ENCODE results near the gene SLC4A9.
A peak's percentile ranks its signal among the peaks of the same experiment; 100 is the strongest.

Gene SLC4A9

DNA sequence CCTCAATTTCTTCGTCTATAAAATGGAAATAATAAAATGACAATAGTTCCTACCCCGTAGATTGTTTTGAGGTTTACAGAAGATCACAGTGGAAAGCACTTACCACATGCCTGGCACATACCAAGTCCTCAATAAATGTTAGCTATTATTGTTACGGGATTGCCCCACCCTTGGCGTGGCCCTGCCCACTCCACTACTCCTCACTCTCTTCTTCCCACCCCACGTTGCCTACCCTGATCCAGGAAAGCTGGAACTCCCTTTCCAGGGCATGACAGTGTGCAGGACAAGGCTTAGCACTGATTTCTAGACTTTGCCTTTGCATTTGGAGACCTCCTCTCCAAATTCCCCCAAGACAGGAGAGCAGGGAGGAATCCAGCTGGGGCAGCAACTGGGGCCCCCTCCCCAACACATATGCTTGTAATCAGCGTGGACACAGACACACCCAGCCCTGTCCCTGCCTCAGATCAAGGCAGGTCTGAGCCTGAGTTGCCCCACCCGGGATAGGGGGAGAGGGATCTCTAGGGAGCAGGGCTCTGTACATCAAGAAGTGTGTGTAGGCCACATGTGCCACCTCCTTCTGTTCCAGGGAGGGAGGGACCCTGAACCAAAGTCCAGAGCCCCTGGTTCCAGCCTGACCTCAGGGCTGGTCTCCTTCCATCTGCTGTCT lies 6.7 kb downstream of the SLC4A9 start:
- peaks cover 0 to 25% (median 18%) of the 10 kb centered on the region in 10 experiments; a peak in 13 of 20 replicates for H3K4me1 ChIP-seq
- TF ChIP-seq Cebpa-rat (IDR thresholded peaks at IDR 0.05), result no peak
- no peaks in the 10 kb centered on the region for H3K27me3 ChIP-seq
- H3K27ac ChIP-seq, result no peak overlapping the region
- no peaks in the 10 kb centered on the region for H3K9me3 ChIP-seq (replicated peaks in 1 of 11)
- H3K4me3 ChIP-seq, result no peak overlapping the region
- H3K36me3 ChIP-seq, result no peaks in the 10 kb centered on the region
- no peaks in the 10 kb centered on the region; a peak in 1 of 22 replicates for H4K20me1 ChIP-seq
- no peak overlapping the region for H3K4me2 ChIP-seq
- H3K9ac ChIP-seq, result no peak overlapping the region

DNA sequence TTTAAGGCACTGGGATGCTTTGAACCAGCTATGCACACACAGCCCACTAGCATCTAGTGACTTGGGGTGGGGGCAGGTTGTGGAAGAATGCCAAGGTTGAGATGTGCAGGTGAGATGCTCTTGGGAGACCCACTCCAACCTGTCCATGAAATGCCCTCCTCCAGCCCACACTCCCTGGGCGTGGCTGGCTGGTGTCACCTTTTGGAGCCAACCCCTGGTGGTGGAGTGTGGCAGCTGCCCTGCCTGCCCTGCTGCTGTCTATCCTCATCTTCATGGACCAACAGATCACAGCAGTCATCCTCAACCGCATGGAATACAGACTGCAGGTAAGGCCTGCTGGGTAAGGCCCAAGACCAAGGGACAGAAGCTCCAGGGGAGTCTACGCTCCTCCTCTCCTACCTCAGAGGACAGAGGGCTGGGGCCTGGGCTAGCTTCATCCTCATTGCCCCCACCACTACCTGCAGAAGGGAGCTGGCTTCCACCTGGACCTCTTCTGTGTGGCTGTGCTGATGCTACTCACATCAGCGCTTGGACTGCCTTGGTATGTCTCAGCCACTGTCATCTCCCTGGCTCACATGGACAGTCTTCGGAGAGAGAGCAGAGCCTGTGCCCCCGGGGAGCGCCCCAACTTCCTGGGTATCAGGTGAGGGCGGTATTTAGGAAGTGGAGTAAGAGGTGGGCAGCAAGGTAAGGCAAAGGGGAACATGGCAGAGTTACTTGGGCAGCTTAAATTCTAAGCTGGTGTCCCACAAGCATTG lies 7.4 kb downstream of the SLC4A9 start:
- Histone ChIP-seq H3K4me1 (peaks cover under 1 to 25% (median 18%) of the 10 kb centered on the region in 10 experiments; a peak in 13 of 20 replicates), H3K36me3 (no peaks in the 10 kb centered on the region), H3K4me2 (no peak overlapping the region), H3K27me3 (no peaks in the 10 kb centered on the region), H3K27ac (no peak overlapping the region), H3K9ac (no peak overlapping the region), H3K4me3 (no peak overlapping the region), H3K9me3 (replicated peaks in 1 of 11) (no peaks in the 10 kb centered on the region), H4K20me1 (no peaks in the 10 kb centered on the region; a peak in 1 of 22 replicates)
- no peak for TF ChIP-seq Cebpa-rat (IDR thresholded peaks at IDR 0.05)

DNA sequence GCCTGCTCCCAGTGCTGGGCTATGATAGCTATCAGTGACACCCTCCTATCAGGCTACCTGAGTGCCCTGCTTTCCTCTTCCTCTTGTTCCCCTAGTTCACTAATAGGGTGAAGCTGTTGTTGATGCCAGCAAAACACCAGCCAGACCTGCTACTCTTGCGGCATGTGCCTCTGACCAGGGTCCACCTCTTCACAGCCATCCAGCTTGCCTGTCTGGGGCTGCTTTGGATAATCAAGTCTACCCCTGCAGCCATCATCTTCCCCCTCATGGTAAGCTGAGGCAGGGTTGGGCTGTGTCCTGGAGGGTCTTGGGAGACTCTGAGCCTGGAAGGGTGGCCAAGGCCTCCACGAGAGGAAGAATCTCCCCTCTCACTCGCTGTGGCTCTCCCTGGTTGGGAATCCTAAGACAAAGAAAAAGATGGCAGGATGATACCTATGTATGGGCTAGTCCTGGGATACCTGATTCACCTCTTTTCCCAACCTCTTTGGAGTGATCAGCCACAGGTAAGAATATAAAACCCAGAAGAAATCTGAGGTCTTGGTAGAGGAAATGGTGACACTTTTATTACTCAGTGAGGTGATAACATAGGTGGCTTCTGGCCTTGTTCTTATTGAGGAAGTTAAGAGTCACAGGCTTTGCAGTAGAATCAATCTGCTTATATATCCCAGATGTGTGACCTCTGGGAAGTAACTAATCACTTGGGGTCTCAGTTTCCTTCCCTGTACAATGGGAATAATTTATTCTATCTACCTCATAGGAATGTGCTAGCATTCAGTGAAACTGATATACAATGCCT lies 11.6 kb downstream of the SLC4A9 start:
- Histone ChIP-seq H3K9ac (no peak overlapping the region), H3K4me3 (no peak overlapping the region), H3K27me3 (no peaks in the 10 kb centered on the region), H3K4me1 (peaks cover 0 to 9% (median 6%) of the 10 kb centered on the region in 10 experiments; a peak in 9 of 20 replicates), H3K9me3 (replicated peaks in 1 of 11) (no peaks in the 10 kb centered on the region), H3K36me3 (no peaks in the 10 kb centered on the region), H4K20me1 (no peaks in the 10 kb centered on the region), H3K27ac (no peak overlapping the region), H3K4me2 (no peak overlapping the region)
- no peak for TF ChIP-seq Cebpa-rat (IDR thresholded peaks at IDR 0.05)

DNA sequence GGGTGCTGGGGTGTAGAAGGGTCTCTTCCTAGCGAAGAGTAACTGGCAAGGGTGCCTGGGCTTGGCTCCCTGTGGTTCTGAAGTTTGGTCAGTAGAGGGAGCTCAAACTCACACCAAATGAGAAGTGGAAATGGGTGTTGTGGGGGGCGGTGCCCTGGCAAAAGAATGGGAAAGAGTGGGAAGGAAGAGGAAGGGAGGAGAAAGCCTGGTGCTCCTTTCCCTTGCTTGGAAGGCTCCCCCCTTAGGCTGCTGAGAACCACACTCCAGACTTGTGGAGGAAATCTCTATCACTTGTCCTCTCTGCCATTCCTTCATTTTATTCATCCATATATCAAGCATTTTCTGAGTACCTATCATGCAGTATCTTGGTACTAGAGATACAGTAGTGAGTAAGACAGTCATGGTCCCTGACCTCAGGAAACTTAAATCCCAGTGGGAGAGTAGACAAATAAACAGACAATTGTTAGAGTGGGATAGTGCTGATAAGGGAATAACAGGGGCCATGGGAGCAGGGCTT lies 13.0 kb downstream of the SLC4A9 start:
- Histone ChIP-seq H3K27me3 (no peaks in the 10 kb centered on the region), H3K4me3 (no peak overlapping the region), H3K27ac (peak overlapping the region in 1 of 11 experiments; percentile 33; a peak in 2 of 22 replicates), H3K36me3 (no peaks in the 10 kb centered on the region), H3K9me3 (replicated peaks in 1 of 11) (no peaks in the 10 kb centered on the region), H4K20me1 (no peaks in the 10 kb centered on the region), H3K4me2 (peak overlapping the region in 3 of 11 experiments; percentile 33 to 58 (median 35); a peak in 6 of 22 replicates), H3K4me1 (peaks cover 0 to 9% (median 6%) of the 10 kb centered on the region in 10 experiments; a peak in 9 of 20 replicates), H3K9ac (peak overlapping the region in 2 of 11 experiments; percentile 1 to 37; a peak in 1 of 22 replicates)
- TF ChIP-seq Cebpa-rat (IDR thresholded peaks at IDR 0.05), result no peak

DNA sequence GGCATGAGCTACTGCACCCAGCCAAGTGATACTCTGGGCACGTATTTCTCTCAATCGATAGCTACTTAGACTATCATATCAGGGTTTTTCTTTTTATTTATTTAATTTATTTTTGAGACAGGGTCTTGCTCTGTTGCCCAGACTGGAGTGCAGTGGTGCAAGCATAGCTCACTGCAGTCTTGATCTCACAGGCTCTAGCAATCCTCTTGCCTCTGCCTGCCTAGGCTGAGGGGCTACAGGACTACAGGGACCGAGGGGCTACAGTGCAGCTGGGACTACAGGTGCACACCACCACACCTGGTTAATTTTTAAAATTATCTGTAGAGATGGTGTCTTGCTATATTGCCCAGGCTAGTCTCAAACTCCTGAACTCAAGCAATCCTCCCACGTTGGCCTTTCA lies 21.4 kb downstream of the SLC4A9 start:
- H3K9me3 ChIP-seq (replicated peaks in 1 of 11), result peaks cover 0 to 15% (median 11%) of the 10 kb centered on the region in 11 experiments; a peak in 17 of 22 replicates
- H4K20me1 ChIP-seq, result no peaks in the 10 kb centered on the region
- H3K9ac ChIP-seq, result no peak overlapping the region
- TF ChIP-seq Cebpa-rat (IDR thresholded peaks at IDR 0.05), result no peak
- no peak overlapping the region for H3K4me3 ChIP-seq
- no peak overlapping the region for H3K4me2 ChIP-seq
- peaks cover 5 to 10% (median 8%) of the 10 kb centered on the region in 10 experiments; a peak in 18 of 20 replicates for H3K4me1 ChIP-seq
- no peak overlapping the region for H3K27ac ChIP-seq
- H3K27me3 ChIP-seq, result no peaks in the 10 kb centered on the region
- H3K36me3 ChIP-seq, result peaks cover 0 to 6% (median 0%) of the 10 kb centered on the region in 11 experiments; a peak in 1 of 22 replicates

DNA sequence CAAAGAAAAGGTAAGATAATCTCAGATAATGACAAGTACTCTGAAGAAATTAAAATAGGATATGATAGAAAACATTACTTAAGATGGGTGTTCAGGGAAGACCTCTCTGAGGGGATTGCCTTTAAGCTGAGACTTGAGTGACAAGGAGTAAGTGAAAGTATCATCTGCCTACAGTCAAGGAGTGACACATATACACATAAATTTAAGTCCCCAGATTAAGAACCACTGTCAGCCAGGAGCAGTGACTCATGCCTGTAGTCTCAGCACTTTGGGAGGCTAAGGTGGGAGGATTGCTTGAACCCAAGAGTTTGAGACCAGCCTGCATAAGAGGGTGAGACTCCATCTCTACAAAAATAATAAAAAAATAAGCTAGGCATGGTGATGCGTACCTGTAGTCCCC lies 22.0 kb downstream of the SLC4A9 start:
- H3K36me3 ChIP-seq, result peaks cover 0 to 6% (median 0%) of the 10 kb centered on the region in 11 experiments; a peak in 1 of 22 replicates
- no peak for TF ChIP-seq Cebpa-rat (IDR thresholded peaks at IDR 0.05)
- H3K27me3 ChIP-seq, result no peaks in the 10 kb centered on the region

DNA sequence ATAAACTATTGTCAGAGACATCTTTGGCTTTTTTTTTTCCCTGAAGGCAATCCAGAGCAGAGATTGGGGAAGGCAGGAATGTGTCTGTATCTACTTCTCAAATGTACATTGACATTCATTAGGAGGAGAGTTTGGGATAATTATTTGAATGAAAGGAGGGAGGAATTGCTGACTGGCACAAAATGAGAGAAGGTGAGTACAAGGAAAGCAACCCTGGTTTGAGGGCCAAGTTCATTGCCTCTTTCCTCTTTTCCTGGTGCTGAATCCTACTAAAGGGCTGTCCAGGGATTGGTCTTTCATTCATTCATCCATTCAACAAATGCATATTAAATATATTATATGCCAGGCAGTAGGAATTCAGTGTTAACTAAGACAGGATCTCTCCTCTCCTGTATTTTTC lies 22.9 kb downstream of the SLC4A9 start:
- Histone ChIP-seq H3K27ac (no peak overlapping the region), H3K4me2 (peak overlapping the region in 8 of 11 experiments; percentile 3 to 46 (median 33); a peak in 11 of 22 replicates), H3K4me3 (no peak overlapping the region), H3K4me1 (peaks cover 5 to 10% (median 8%) of the 10 kb centered on the region in 10 experiments; a peak in 18 of 20 replicates), H4K20me1 (no peaks in the 10 kb centered on the region), H3K27me3 (no peaks in the 10 kb centered on the region), H3K36me3 (peaks cover 0 to 6% (median 0%) of the 10 kb centered on the region in 11 experiments; a peak in 1 of 22 replicates), H3K9me3 (replicated peaks in 1 of 11) (peaks cover 0 to 15% (median 11%) of the 10 kb centered on the region in 11 experiments; a peak in 17 of 22 replicates), H3K9ac (no peak overlapping the region)
- TF ChIP-seq Cebpa-rat (IDR thresholded peaks at IDR 0.05), result no peak

More for the DNA sequence above, 22.0 kb downstream of the SLC4A9 start:
- Histone ChIP-seq H3K9ac (no peak overlapping the region), H3K4me1 (peaks cover 5 to 10% (median 8%) of the 10 kb centered on the region in 10 experiments; a peak in 18 of 20 replicates), H3K9me3 (replicated peaks in 1 of 11) (peaks cover 0 to 15% (median 11%) of the 10 kb centered on the region in 11 experiments; a peak in 17 of 22 replicates), H4K20me1 (no peaks in the 10 kb centered on the region), H3K27ac (no peak overlapping the region), H3K4me2 (no peak overlapping the region), H3K4me3 (no peak overlapping the region)

DNA sequence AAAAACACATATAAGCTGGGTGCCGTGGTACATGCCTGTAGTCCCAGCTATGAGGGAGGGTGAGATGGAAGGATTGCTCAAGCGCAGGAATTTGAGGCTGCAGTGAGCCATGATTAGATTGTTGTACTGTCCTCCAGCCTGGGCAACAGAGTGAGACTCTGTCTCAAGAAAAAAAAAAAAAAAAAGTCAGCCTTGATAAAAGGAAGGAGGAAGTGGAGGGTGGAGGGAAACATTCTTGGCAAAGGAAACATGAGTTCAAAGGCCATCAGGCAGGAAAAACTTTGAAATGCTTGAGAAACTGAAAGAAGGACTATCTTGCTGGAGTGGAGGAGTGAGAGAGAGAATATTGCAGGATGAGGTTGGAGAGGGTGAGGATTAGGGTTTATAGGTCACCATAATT lies 23.3 kb downstream of the SLC4A9 start:
- Histone ChIP-seq H3K4me1 (peaks cover 5 to 10% (median 8%) of the 10 kb centered on the region in 10 experiments; a peak in 18 of 20 replicates), H3K36me3 (peaks cover 0 to 6% (median 0%) of the 10 kb centered on the region in 11 experiments; a peak in 1 of 22 replicates), H4K20me1 (no peaks in the 10 kb centered on the region), H3K9me3 (replicated peaks in 1 of 11) (peaks cover 0 to 15% (median 11%) of the 10 kb centered on the region in 11 experiments; a peak in 17 of 22 replicates), H3K9ac (no peak overlapping the region), H3K4me3 (no peak overlapping the region), H3K4me2 (peak overlapping the region; percentile 3 to 64 (median 31); a peak in 19 of 22 replicates), H3K27me3 (no peaks in the 10 kb centered on the region), H3K27ac (no peak overlapping the region)
- no peak for TF ChIP-seq Cebpa-rat (IDR thresholded peaks at IDR 0.05)

All from BLaER1 treated with 17β-estradiol and CSF1 and Interleukin-3, amounts not matched to agents 10 nM and 100 nM (cell line).